ENCODE results near the gene KLHL40.

KLHL40 gene

DNA sequence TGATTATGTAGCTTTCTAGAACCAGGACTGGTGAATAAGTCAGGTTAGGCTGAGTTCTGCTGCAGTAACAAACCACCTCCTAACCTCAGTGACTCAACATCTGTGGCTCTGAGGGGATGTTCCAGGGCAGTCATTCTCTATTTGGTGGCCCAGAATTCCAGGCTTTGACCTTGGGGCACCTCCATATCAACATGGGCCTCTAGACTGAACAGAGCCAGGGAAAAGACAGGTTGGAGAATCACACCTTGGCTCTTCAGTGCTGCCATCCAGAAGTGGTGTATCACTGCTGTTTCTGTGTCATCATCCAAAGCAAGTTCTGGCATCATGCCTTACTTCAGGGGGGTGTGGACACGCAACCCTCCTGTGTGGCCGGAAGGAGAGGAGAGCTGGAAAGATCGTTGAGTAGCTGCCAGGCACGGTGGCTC is 16.5 kb upstream of the KLHL40 start:
- DNase-seq (ENCODE audit: low spot score): peak; percentile 51

DNA sequence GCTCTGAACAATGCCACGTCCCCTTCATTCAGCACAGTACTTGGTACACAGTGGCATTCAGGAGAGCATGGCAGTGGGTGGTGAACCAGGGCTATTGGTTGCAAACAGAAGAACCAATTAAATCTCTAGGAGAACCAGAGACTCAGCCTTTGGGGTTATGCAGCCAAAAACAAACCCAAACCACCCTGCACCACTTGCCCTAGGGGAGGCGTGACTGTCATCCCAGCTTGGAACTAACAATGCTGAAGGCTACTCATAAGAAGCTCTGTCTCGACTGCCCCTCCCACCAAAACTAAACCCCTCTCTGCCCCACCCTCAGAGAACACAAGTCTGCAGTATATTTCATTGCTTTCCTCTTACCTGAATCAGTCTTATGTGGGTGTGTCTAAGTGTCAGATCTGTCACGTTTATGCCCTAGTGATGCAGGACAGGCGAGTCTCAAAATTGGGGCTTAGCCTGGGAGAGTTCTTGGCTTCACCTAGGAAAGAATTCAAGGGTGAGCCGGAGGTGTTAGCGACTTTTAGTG is 15.2 kb upstream of the KLHL40 start:
- peak; percentile 7 for DNase-seq (ENCODE audit: low spot score)

DNA sequence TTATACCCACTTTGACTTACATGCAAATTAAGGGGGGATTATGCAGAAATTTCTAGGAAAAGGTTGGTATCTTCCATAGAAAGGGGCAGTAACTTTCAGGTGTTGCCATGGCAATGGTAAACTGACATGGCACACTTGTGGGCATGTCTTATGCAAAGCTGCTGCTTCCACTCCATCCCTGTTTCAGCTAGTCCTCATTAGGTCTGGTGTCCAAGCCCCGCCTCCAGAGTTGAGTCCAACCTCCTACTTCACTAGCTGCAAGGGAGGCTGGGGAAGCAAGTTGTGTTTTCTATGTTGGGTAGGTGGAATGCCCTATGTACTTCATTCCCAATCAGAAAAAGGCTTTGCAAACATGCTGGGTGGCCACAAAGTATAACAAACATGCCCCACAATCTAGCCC is 14.7 kb upstream of the KLHL40 start:
- no peak for DNase-seq (ENCODE audit: low spot score)

DNA sequence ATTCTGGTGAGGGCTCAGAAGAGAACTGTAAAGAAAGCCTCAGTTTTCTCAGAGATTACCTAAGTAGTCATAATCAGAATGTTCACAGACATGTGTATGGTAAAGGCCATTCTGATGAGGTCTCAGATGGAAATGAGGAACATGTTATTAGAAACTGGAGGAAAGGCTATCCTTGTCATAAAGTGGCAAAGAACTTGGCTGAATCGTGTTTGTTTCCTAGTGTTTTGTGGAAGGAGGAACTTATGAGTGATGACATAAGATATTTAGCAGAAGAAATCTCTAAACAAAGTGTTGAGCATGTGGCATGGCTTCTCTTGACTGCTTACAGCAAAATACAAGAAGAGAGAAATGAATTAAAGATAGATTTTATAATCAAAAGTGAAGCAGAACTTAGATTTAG is 12.8 kb upstream of the KLHL40 start:
- DNase-seq (ENCODE audit: low spot score): no peak

- no peak for DNase-seq (ENCODE audit: low spot score)
Measured at GRCh38 chr3:42673082-42673481, 12.3 kb upstream of the KLHL40 start.

- DNase-seq (ENCODE audit: low spot score): no peak
Measured at GRCh38 chr3:42674146-42674545, 11.2 kb upstream of the KLHL40 start.

- no peak for DNase-seq (ENCODE audit: low spot score)
Measured at GRCh38 chr3:42675909-42676308, 9.4 kb upstream of the KLHL40 start.

GRCh38 chr3:42678447-42678846 is 6.9 kb upstream of the KLHL40 start:
- no peak for DNase-seq (ENCODE audit: low spot score)

GRCh38 chr3:42680271-42680670 is 5.1 kb upstream of the KLHL40 start:
- DNase-seq (ENCODE audit: low spot score): no peak

- no peak for DNase-seq (ENCODE audit: low spot score)
Measured at GRCh38 chr3:42680806-42681205, 4.5 kb upstream of the KLHL40 start.

- no peak for DNase-seq (ENCODE audit: low spot score)
Measured at GRCh38 chr3:42681361-42682038, 3.8 kb upstream of the KLHL40 start.

GRCh38 chr3:42682301-42683070 is 2.9 kb upstream of the KLHL40 start:
- no peak for DNase-seq (ENCODE audit: low spot score)

DNA sequence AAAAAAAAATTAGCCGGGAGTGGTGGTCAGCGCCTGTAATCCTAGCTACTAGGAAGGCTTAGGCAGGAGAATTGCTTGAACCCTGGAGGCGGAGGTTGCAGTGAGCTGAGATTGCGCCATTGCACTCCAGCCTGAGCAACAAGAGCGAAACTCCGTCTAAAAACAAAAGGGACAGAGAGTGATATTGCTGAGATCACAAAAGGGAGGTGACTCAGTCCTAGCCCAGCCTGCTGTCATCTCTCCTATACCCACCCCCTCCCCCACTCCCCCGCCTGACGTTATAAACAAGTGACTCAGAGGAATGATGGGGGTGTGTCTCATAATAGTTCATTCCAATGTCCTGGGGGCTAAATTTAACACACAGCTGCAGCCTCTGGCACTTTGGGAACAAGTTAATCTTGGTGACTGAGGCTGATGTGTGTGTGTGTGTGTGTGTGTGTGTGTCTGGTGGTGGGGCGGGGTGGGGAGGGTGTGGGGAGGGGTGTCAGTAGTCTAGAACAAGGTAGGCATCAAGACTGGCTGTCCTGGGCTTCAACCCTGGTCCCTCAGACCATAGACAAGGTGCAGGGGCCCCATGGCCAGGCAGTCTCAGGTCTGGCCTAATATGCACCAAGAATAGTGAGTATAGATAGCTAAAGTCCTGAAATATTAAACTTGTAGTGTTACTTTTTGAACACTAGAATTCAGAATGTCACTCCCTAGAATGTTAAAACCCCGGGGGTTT is 1.3 kb upstream of the KLHL40 start:
- DNase-seq (ENCODE audit: low spot score): peak; percentile 97

GRCh38 chr3:42684632-42685362 is 540 bp upstream of the KLHL40 start:
- DNase-seq (ENCODE audit: low spot score): no peak

DNA sequence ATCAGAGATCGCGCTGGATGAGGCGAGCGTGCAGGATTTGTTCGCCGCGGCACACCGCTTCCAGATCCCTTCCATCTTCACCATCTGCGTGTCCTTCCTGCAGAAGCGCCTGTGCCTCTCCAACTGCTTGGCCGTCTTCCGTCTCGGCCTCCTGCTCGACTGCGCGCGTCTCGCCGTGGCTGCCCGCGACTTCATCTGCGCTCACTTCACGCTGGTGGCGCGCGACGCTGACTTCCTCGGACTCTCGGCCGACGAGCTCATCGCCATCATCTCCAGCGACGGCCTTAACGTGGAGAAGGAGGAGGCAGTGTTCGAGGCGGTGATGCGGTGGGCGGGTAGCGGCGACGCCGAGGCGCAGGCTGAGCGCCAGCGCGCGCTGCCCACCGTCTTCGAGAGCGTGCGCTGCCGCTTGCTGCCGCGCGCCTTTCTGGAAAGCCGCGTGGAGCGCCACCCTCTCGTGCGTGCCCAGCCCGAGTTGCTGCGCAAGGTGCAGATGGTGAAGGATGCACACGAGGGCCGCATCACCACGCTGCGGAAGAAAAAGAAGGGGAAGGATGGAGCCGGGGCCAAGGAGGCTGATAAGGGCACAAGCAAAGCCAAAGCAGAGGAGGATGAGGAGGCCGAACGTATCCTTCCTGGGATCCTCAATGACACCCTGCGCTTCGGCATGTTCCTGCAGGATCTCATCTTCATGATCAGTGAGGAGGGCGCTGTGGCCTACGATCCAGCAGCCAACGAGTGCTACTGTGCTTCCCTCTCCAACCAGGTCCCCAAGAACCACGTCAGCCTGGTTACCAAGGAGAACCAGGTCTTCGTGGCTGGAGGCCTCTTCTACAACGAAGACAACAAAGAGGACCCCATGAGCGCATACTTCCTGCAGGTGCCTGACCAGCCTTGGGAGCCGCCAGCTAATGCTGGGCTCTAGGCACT is 819 bp downstream of the KLHL40 start:
- peak; percentile 50 for DNase-seq (ENCODE audit: low spot score)

DNA sequence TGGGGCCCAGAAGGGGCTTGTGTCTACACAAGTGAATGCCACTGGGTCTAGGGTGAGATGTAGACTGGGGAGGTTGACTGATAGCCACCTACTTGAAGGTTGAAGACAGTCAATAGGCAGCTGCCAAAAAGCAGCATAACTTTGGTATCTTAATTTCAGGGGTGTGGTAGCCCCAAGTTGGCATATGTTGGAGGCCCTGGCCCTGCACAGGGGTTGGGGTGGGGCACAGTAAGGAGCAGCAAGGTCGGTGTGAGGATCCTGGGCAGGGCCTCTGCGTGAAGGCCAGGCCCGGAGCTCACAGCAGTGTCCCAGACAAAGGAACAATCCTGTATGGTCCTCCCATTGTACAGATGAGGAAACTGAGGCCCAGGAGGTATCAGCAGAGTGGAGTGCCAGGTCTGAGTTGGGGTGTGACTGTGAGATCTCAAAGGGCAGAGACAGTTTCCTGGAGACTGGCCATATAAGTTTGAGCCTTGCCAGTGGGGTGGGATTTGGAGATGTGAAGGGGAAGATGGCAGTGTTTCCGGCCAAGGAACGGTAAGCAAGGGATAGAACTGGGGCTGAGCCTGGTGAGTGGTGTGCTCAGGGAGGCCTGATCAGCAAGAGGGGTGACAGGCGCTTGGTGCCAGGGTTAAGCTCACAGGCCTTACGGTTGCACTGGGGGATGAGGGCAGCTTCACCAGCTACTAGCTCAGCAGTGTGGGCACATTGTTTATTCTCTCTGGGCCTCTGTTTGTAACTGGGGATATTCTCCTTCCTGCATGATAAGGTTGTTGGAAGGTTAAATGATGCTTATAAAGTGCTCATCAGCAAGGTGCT is 1.7 kb downstream of the KLHL40 start:
- no peak for DNase-seq (ENCODE audit: low spot score)

DNA sequence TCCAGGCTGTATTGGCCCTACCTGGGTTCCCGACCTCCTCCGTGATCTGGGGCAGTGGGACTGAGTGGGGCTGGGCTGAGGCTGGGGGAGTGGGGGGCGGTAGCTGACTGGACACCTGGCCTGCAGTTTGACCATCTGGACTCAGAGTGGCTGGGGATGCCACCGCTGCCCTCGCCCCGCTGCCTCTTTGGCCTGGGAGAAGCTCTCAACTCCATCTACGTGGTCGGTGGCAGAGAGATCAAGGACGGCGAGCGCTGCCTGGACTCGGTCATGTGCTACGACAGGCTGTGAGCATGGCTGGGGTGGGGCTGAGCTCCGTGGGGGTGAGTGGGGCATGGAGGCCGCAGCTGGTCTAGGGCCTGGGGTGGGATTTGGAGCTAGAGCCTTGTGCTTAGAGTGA is 2.7 kb downstream of the KLHL40 start:
- no peak for DNase-seq (ENCODE audit: low spot score)

- no peak for DNase-seq (ENCODE audit: low spot score)
Measured at GRCh38 chr3:42688487-42689420, 3.4 kb downstream of the KLHL40 start.

DNA sequence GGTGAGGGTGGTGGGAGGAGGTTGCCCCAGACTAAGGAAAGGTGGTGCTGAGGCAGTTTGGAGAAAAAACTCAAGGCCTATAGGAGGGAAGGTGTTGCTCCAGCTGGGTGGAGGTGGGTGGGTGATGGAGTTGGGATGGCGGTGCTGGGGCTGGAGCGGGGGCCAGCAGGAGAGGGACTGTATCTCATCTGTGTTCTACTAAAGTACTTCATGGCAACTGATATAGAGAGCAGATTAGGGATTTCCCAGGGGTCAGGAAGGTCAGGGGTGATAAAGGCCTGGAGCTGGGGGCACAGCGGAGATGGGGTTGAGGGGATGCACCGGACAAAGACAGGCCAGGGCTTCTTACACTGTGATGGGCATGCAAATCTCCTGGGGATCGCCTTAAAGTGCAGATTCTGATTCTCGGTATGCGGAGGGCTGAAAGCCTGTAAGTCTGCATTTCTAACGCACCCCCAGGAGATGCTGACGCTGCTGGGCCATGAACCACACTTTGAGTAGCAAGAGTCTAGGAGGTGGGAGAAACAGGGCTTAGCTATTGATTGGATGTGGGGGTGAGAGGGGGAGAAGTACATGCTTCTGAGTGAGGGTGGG is 4.2 kb downstream of the KLHL40 start:
- no peak for DNase-seq (ENCODE audit: low spot score)

Data from AG20443 (cell line).